ENCODE measurements around the gene FOXE1. TPM values are rescaled to one million over a fixed set of nuclear protein-coding genes. Genes with fewer than 3 reads are reported as not detected.

The FOXE1 gene
- polyA plus RNA-seq, 1 of the 3 experiments (the other 2 are of a cell fraction), result 0.03 TPM

- H3K36me3 ChIP-seq (replicated peaks in 1 of 2; ENCODE audit: control insufficient read depth in 1 of 2, insufficient read depth in 2 of 2, low read length in 1 of 2), result no peaks in the 10 kb centered on the region
- no peak for DNase-seq
- H4K20me1 ChIP-seq (ENCODE audit: insufficient read depth), result no peaks in the 10 kb centered on the region
- no peak overlapping the region for H3K27ac ChIP-seq (ENCODE audit: low read depth in 2 of 2, low read length in 1 of 2)
- no peaks in the 10 kb centered on the region for H3F3A ChIP-seq (replicated peaks; ENCODE audit: insufficient read depth)
- no peaks in the 10 kb centered on the region for H3K79me2 ChIP-seq (ENCODE audit: insufficient read depth)
- H3K4me3 ChIP-seq (ENCODE audit: low read depth in 2 of 2, low read length in 1 of 2), result no peak overlapping the region
- POLR2A ChIA-PET, result no interaction called here
- TF ChIP-seq POLR2AphosphoS5 (IDR thresholded peaks at IDR 0.05; ENCODE audit: low read depth, low read length) (no peak), EZH2phosphoT487 (IDR thresholded peaks at IDR 0.05; ENCODE audit: borderline replicate concordance, low read depth) (no peak), GABPA (IDR thresholded peaks at IDR 0.05; ENCODE audit: low read depth) (no peak), JUND (IDR thresholded peaks at IDR 0.05) (no peak), ZBTB33 (IDR thresholded peaks at IDR 0.05; ENCODE audit: borderline replicate concordance, low read depth) (no peak), SMC3 (IDR thresholded peaks at IDR 0.05; ENCODE audit: low read depth, low read length) (no peak)
- TF ChIP-seq, protein P1, sequence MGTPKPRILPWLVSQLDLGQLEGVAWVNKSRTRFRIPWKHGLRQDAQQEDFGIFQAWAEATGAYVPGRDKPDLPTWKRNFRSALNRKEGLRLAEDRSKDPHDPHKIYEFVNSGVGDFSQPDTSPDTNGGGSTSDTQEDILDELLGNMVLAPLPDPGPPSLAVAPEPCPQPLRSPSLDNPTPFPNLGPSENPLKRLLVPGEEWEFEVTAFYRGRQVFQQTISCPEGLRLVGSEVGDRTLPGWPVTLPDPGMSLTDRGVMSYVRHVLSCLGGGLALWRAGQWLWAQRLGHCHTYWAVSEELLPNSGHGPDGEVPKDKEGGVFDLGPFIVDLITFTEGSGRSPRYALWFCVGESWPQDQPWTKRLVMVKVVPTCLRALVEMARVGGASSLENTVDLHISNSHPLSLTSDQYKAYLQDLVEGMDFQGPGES (IDR thresholded peaks at IDR 0.05; ENCODE audit: low read depth, low read length), result no peak
- CTCF ChIA-PET, result interaction anchor here (1.0 kb wide), 1 partner anchor 45 kb away, joined by 4 read pairs; no protein-coding TSS in a partner anchor
- no peak overlapping the region for H3K9ac ChIP-seq
- H3K9me3 ChIP-seq, result no peaks in the 10 kb centered on the region
- H3K9me2 ChIP-seq, result no peaks in the 10 kb centered on the region
- WGBS (ENCODE audit: low lambda C conversion rate), result 30% methylated on average over 5 of the region's 5 CpGs
- H3K4me1 ChIP-seq (ENCODE audit: control insufficient read depth in 1 of 2, insufficient read depth in 2 of 2, low read depth in 1 of 2, low read length in 1 of 2), result no peaks in the 10 kb centered on the region; a peak in 1 of 4 replicates
- no peak overlapping the region for H3K4me2 ChIP-seq
- peaks cover 94% of the 10 kb centered on the region for H3K27me3 ChIP-seq (ENCODE audit: insufficient read depth)
- no peak overlapping the region for H2AFZ ChIP-seq (ENCODE audit: low read depth)
Observed at GRCh38 chr9:97855899-97856298, 2.9 kb downstream of the FOXE1 start.

- no peaks in the 10 kb centered on the region for H3K79me2 ChIP-seq (ENCODE audit: insufficient read depth)
- no peaks in the 10 kb centered on the region; a peak in 1 of 4 replicates for H3K4me1 ChIP-seq (ENCODE audit: control insufficient read depth in 1 of 2, insufficient read depth in 2 of 2, low read depth in 1 of 2, low read length in 1 of 2)
- no peaks in the 10 kb centered on the region for H4K20me1 ChIP-seq (ENCODE audit: insufficient read depth)
- H3K27me3 ChIP-seq (ENCODE audit: insufficient read depth), result peaks cover 92% of the 10 kb centered on the region
- H3K4me2 ChIP-seq, result no peak overlapping the region
- 39% methylated on average over 15 of the region's 15 CpGs for WGBS (ENCODE audit: low lambda C conversion rate)
- no peaks in the 10 kb centered on the region for H3K36me3 ChIP-seq (replicated peaks in 1 of 2; ENCODE audit: control insufficient read depth in 1 of 2, insufficient read depth in 2 of 2, low read length in 1 of 2)
- CTCF ChIA-PET, result no interaction called here
- H3F3A ChIP-seq (replicated peaks; ENCODE audit: insufficient read depth), result no peaks in the 10 kb centered on the region
- H3K9me3 ChIP-seq, result no peaks in the 10 kb centered on the region
- H2AFZ ChIP-seq (ENCODE audit: low read depth), result no peak overlapping the region
- no peaks in the 10 kb centered on the region for H3K9me2 ChIP-seq
- DNase-seq, result no peak
- POLR2A ChIA-PET, result no interaction called here
- no peak overlapping the region for H3K9ac ChIP-seq
- no peak overlapping the region for H3K27ac ChIP-seq (ENCODE audit: low read depth in 2 of 2, low read length in 1 of 2)
- TF ChIP-seq, protein P2, sequence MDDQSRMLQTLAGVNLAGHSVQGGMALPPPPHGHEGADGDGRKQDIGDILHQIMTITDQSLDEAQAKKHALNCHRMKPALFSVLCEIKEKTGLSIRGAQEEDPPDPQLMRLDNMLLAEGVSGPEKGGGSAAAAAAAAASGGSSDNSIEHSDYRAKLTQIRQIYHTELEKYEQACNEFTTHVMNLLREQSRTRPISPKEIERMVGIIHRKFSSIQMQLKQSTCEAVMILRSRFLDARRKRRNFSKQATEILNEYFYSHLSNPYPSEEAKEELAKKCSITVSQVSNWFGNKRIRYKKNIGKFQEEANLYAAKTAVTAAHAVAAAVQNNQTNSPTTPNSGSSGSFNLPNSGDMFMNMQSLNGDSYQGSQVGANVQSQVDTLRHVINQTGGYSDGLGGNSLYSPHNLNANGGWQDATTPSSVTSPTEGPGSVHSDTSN (IDR thresholded peaks at IDR 0.05), result no peak
- no peak for TF ChIP-seq NRF1 (IDR thresholded peaks at IDR 0.05; ENCODE audit: low read depth, low read length)
- TF ChIP-seq MXI1 (IDR thresholded peaks at IDR 0.05; ENCODE audit: low read depth, low read length), result no peak
- no peak for TF ChIP-seq EZH2phosphoT487 (IDR thresholded peaks at IDR 0.05; ENCODE audit: borderline replicate concordance, low read depth)
- TF ChIP-seq TAF1 (IDR thresholded peaks at IDR 0.05; ENCODE audit: borderline replicate concordance, low read depth, low read length), result no peak
- no peak for TF ChIP-seq ZBTB33 (IDR thresholded peaks at IDR 0.05; ENCODE audit: borderline replicate concordance, low read depth)
- TF ChIP-seq RAD21 (IDR thresholded peaks at IDR 0.05; ENCODE audit: low read length), result no peak
- no peak for TF ChIP-seq FOXM1 (IDR thresholded peaks at IDR 0.05; ENCODE audit: low read depth)
- TF ChIP-seq RXRA (IDR thresholded peaks at IDR 0.05; ENCODE audit: borderline replicate concordance, low read depth), result no peak
- TF ChIP-seq RCOR1 (IDR thresholded peaks at IDR 0.05; ENCODE audit: low read length), result no peak
- no peak for TF ChIP-seq TEAD4 (IDR thresholded peaks at IDR 0.05; ENCODE audit: borderline replicate concordance, insufficient read depth)
- no peak overlapping the region for H3K4me3 ChIP-seq (ENCODE audit: low read depth in 2 of 2, low read length in 1 of 2)
Observed at GRCh38 chr9:97856857-97857605, 4.0 kb downstream of the FOXE1 start.

Measured in SK-N-SH (cell line).